Ecto neural progenitor cell (in vitro differentiated cells): ENCODE measurements around the gene ZNRF1.

Experiments used
- DNase-seq: peaks from one replicate; pipeline ENCODE4 v3.0.0-alpha.2; 2018; ENCODE audit warnings: low spot score

The ZNRF1 gene

DNA sequence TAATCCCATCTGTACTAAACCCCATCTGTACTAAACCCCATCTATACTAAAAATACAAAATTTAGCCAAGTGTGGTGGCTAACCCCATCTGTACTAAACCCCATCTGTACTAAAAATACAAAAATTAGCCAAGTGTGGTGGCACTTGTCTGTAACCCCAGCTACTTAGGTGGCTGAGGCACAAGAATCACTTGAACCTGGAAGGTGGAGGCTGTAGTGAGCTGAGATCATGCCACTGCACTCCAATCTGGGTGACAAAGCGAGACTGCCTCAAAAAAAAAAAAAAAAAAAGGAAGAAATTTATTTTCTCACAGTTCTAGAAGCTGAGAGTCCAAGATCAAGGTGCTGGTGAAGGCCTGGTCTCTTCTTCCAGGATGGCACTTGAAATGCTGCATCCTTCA, 161.6 kb downstream of the ZNRF1 start:
- DNase-seq = no peak
